GM12865 (cell line): ENCODE measurements around the gene TSPAN12.

Experiments
- DNase-seq: peaks from one replicate; pipeline ENCODE4 v3.0.0; 2010; ENCODE audit warnings: low read depth
- H3K4me3 ChIP-seq: 2 replicates; pipeline ENCODE4 v1.5.1; 2011; ENCODE audit warnings: mild to moderate bottlenecking, low read depth, low read length, control low read depth
- CTCF ChIP-seq: IDR thresholded peaks from 2 replicates; pipeline ENCODE4 v1.5.1; 2011; ENCODE audit warnings: low read length, control low read depth, low read depth, inconsistent platforms; ENCODE audit not compliant: insufficient read depth; ENCODE audit errors: missing control alignments

TSPAN12 gene

GRCh38 chr7:120874016-120874415, 16.1 kb upstream of the TSPAN12 start:
- TF ChIP-seq CTCF: no peak
- no peak for DNase-seq
- H3K4me3 ChIP-seq: no peak overlapping the region

- no peak for DNase-seq
These were observed 15.5 kb upstream of the TSPAN12 start for GRCh38 chr7:120873401-120873800.

GRCh38 chr7:120869700-120870099, 11.8 kb upstream of the TSPAN12 start:
- peak overlapping the region; percentile 11; the same call in 1 of the 2 replicates for H3K4me3 ChIP-seq
- peak; percentile 64 for DNase-seq
- TF ChIP-seq CTCF: no peak

More at GRCh38 chr7:120873401-120873800, 15.5 kb upstream of the TSPAN12 start:
- H3K4me3 ChIP-seq: no peak overlapping the region
- no peak for TF ChIP-seq CTCF

GRCh38 chr7:120867932-120868331, 10.0 kb upstream of the TSPAN12 start:
- no peak overlapping the region for H3K4me3 ChIP-seq
- DNase-seq: peak; percentile 47
- no peak for TF ChIP-seq CTCF

GRCh38 chr7:120865191-120865981, 7.4 kb upstream of the TSPAN12 start:
- no peak for DNase-seq

GRCh38 chr7:120864141-120864900, 6.4 kb upstream of the TSPAN12 start:
- no peak overlapping the region for H3K4me3 ChIP-seq
- DNase-seq: no peak
- no peak for TF ChIP-seq CTCF

More at GRCh38 chr7:120865191-120865981, 7.4 kb upstream of the TSPAN12 start:
- no peak overlapping the region for H3K4me3 ChIP-seq
- TF ChIP-seq CTCF: no peak
